Stimulated activated CD4-positive, alpha-beta T cell treated with anti-CD3 and anti-CD28 coated beads, Interleukin-2, amount 100 ng/mL, for 4 hours (primary cell): ENCODE data around the gene NAIF1.
"Not testable (repeated sequence)": the region's sequence is repeated elsewhere in the genome, so short reads cannot be mapped to it uniquely, and the experiment has no call there.

Experiments used
- DNase-seq: peaks from one replicate; pipeline ENCODE4 v3.0.0-alpha.2; 2020; ENCODE audit warnings: low read depth

NAIF1 gene

DNA sequence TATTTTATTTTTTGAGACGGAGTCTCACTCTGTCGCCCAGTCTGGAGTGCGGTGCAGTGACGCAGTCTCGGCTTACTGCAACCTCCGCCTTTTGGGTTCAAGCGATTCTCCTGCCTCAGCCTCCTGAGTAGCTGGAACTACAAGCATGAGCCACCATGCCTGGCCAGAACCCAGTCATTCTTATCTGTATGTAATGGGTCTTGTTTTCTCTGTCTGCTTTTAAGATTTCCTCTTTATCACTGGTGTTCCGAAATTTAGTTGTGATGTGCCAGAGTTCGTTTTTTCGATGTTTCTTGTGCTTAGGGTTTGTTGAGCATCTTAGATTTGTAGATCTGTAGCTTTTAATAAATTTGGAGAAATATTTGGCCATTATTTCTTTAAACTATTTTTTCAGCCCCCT, 20.1 kb upstream of the NAIF1 start:
- no peak for DNase-seq

DNA sequence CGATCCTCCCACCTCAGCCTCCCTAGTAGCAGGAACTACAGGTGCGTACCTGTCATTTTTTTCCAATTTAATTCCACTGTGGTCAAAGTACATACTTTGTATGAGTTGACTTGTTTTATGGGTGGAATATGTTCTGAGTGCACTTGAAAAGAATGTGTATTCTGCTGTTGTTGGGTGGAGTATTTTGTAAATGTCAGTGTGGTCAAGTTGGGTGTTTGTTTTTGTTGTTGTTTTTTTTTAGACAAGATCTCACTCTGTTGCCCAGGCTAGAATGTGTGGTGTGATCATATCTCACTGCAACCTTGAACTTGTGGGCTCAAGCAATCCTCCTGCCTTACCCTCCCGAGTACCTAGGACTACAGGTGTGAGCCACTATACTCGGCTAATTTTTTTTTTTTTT, 18.8 kb upstream of the NAIF1 start:
- DNase-seq: no peak

- DNase-seq: no peak
Measured at GRCh38 chr9:128084746-128085145, 17.6 kb upstream of the NAIF1 start.

- DNase-seq: no peak
Measured at GRCh38 chr9:128082151-128082550, 15.0 kb upstream of the NAIF1 start.

- no peak for DNase-seq
Measured at GRCh38 chr9:128081056-128081455, 13.9 kb upstream of the NAIF1 start.

GRCh38 chr9:128080206-128080605, 13.1 kb upstream of the NAIF1 start:
- no peak for DNase-seq

- DNase-seq: no peak
Measured at GRCh38 chr9:128078504-128079434, 11.6 kb upstream of the NAIF1 start.

GRCh38 chr9:128077847-128078503, 10.9 kb upstream of the NAIF1 start:
- no peak for DNase-seq

DNA sequence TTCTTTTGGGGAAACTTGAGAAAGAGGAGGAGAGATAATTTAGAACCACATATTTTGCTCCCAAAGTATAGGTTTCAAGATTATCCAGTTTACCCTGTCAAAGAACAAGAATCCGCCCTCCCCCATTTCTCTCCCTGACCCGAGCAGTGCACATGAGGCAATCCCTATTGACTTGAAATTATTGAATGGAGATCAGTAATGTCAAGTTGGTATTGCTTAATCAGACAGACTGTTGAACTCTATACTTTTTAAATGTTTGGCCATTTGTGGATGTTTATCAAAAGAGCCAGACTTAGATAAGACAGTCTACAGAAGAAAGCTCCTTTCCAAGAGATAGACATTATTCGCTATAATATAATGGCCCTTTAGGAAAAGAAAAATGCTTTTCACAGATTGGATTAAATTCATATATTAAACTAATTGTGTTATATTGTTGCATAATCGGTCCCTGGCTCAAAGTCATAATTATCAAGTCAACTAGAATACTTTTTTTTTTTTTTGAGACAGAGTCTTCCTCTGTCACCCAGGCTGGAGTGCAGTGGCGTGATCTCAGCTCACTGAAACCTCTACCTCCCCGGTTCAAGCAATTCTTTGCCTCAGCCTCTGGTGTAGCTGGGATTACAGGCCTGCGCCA, 6.2 kb upstream of the NAIF1 start:
- DNase-seq: no peak

DNA sequence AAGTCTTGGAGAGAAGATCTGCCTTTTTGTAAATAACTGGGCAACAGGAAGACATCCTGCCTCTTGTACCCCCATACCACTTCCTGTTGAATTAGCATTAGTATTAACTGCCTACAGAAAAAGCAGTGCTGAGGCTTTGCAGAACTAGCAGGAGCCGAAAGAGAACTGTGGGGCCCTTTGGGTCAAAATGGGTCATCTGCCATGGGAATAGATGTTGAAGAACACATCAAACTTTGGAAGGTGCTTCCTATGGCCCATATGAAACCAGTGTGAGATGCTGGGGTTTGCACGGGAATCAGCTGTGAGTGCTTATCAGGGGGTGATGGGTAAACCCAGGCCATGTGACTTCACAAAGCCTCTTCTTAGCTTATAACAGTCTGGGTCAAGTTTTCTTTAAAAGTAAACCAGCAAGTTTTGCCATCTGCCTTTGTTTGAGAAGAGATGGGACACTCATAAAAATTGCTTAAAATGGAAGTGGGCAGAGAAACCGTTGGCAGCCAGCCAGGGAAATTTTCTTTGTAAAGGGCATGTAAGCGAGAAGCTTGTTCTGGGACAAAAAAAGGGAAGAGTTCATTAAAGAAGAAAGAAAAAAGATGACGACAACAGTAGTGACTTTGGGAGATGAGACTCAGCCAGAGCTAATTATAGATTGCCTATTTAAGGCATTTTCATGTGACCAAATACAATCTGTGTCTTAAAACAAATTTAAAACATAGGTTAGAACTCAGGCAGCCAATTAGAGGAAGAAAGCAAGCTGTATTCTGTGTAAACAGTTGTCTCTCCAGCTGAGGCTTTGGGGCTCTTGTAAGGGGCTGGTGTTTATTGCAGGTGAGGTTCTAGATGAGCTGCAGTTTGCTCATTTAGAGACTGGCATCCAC, 5.3 kb upstream of the NAIF1 start:
- peak; percentile 37 for DNase-seq

GRCh38 chr9:128071475-128071874, 4.4 kb upstream of the NAIF1 start:
- not testable (repeated sequence) for DNase-seq

GRCh38 chr9:128070874-128071273, 3.8 kb upstream of the NAIF1 start:
- DNase-seq: no peak

- peak; percentile 19 for DNase-seq
Measured at GRCh38 chr9:128068386-128069205, 1.5 kb upstream of the NAIF1 start.

- peak; percentile 100 for DNase-seq
Measured at GRCh38 chr9:128067645-128068385, 695 bp upstream of the NAIF1 start, which contains the start of gene SLC25A25. Gene SLC25A25 (plus strand): TSS chr9:128068232. CDS start chr9:128068320, 88 bp downstream.

DNA sequence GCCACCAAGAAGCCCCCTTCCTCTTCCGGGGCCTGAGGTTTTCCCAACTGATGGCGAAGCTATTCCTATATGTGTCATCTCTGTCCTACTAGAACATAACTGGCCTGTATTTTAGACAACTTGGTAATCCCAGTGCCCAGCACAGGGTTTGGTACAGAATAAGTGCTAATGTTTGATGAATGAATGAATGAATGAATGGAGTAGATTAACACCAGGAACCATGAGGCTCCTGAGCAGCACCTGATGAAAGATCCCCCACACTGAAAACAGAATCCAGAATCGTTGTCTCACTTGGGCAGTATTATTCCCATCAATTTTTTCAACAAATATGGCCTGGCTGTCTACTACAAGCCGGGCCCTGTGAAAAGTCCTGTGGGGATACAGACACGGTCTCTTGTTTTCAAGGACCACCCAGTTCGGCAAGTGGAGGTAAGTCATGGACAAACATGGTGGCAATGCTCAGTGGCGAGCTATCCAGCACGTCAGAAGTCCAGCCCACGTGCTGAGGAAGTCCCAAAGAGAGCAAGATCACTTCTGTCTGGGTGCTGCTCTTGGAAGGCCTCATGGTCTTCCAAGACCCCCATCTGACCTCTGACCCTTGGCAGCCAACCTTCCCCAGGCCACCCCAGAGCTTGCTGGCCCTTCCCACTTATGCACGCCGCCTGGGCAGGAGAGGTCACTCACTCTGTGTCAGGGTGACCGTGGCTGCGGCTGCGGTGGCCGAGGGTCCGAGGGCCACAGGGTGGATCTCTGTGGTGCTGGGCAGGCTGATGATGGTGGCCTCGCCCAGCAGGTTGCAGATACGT, 1.0 kb downstream of the NAIF1 start:
- no peak for DNase-seq

DNA sequence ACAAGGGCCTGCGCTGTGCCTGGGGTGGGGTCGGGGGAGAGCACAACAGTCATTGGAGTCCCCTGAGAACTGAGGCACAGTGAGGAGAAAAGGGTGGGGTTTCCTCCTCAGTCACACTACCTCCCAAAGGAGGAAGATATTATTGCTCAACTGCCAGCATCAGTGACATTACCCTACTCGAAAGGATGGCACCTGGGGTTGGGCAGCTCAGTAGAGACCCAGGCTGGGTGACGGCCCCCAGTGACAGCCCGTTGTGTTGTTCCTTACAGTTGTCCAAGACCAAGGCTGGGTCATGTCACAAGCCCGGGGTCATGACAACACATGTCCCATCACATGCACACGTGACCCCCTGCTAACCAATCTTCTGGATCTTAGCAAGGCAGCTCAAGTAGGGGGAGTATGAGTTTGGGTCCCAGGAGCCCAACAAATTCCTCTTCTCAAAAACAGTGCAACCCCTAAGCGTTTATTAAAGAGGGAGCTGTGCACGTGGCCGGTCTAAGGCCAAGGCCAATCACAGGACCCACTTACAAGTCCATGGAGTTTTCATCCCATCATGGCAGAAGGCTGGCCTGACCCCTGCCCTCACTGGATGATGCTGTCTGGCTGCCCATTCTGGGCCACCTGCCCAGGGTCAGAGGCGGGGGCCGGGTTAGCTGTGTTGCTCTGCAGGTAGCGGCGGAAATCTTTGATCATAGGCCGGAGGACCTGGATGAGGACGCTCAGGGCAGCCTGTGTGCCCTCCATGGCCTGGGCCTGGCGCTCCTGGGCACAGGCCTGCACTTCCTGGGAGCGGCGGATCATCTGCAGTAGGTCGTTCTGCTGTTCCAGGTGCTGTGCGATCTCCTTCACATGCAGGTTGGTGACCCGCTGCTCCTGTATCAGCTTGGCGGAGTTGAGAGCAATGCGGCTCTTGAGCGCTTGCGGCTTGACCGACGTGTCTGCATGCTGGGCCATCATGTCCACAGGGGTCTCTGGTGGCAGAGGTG, 4.0 kb downstream of the NAIF1 start:
- DNase-seq: no peak

DNA sequence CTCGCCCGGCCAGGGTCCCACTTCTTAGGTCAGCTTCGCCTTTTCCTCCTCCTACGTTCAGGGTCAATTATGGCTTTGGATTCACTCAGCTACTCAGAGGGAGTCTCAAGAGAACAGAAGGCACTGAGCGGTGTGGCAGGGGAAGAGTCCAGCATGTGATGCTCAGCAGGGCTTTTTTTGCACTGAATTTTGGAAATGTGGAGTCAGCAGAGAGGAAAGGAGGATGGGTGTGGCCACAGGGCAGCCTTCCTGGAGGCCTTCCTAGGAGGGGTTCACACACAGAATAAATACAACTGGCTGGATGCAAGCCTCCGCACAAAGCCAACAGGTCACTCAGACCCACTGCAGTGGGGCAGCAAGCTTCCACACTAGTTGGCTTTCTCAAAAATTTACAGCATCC, 4.8 kb downstream of the NAIF1 start:
- no peak for DNase-seq
